HG03139 (cell line): Measurements from ENCODE around the gene HEPACAM.

Experiments
- ATAC-seq: cut with Tn5 transposase; IDR thresholded peaks from one replicate; pipeline ENCODE4 v1.9.1; 2021; ENCODE audit not compliant: unreplicated experiment

HEPACAM gene

DNA sequence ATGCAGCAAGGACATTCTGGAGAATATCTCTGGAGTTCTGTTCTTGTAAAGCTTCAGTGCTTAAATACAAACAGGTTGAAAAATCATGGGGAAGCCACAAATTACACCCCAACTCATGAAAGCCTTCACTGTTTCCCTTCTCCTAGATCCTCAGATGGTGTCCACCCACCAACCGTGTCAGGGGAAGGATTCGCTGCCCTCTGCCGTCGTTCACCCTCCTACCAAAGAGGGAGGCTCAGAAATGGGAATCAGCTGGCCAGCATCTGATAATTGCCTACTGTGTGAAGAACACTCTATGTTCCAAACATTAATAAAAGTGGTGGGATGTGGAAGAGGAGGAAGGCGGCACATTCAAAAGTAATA is 7.4 kb upstream of the HEPACAM start:
- no peak for ATAC-seq

DNA sequence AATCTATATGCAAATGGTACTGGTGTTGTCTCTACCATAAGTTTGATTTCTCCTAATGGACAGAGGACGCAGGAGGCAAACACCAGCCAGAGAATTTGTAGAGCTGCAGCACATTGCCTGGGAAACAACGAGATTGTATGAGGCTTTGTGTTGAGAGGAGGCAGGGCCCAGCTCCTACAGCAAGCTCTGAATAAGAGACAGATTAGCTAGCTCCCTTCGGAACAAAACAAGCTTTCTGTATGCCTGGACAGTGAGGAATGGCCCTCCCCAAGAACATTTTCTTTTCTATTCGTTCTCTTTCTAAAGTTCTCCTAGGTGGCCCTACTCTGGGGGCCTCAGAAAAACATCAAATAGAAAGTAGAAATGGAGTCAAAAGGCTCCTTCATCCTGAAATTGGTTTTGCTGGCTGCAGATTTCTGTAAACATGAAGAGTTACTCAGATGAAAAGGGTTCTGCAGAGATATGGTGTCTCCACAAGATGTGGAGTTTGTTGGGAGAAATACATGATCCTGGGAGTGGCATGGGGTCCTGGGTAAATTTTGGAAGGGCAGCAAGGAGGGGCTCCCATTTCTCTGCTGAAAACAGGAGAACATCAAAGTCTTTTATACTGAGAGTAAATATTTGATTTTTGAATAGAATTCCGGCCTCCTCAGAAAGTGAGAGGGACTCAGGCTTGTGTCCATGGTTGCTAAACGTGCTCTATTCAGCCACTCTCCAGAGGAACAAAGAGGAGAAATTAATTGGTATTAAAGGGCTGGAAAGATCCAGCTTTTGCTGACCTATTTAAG is 6.8 kb upstream of the HEPACAM start:
- ATAC-seq: no peak

DNA sequence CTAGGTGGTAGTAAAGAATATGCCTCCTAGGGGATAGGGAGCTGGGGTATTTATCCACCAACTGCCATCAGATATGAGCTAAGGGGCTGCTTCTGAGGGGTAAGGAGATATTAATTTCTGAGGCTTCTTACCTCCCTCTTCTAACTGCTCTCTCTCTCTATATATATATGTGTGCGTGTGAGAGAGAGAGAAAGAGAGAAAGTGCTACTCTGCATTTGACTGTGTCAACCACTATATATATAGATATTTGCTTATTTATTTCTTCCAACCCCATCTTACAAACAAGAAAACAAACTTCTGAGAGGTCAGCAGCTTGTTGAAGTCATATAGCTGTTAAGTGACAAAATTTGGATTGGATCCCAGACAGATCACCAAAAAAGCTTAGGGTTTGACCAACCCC is 5.9 kb upstream of the HEPACAM start:
- ATAC-seq: no peak

DNA sequence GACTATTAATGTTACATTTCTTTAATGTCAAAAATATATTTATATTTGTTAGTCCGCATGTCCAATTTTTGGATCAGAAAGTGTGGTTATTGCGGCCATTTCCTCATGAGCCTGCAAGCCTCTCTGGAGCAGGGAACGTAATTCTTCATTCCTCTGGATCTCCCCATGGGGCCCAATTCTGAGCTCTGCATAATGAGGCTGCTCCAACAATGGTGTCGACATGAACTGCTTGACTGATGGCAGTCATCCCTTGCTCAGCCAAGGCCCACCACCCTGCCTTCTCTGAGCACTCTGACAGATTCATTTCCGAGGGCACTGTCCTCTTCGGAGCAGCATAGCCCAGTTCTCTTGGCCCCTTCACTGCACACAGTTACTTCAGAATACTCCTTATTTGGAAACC is 3.1 kb upstream of the HEPACAM start:
- no peak for ATAC-seq

DNA sequence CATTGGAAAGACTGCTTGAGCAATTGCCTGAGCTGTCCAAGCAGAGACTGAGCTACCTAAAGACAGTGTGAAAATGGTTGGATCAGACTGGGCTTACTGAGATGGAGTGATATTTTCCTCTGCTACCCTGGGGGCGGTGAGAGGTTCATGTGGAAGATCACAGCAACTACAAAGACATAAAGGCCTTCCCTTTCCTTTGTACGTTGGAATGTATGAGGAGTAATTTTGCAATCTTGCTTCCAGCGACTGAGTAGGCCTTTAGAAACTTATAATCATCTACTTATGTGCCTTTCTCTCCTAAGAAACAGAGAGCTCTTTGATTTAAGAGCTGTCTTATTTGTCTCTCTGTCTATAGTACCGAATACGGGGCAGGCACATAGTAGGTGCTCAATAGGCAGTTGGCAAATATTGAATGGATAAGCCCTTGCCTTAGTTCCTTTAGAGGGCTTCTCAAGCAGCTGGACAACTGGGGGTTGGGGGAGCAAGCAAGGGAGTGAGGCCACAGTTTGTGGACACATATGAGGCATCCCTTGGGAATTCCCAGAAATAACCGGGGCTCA is 2.4 kb upstream of the HEPACAM start:
- ATAC-seq: no peak

DNA sequence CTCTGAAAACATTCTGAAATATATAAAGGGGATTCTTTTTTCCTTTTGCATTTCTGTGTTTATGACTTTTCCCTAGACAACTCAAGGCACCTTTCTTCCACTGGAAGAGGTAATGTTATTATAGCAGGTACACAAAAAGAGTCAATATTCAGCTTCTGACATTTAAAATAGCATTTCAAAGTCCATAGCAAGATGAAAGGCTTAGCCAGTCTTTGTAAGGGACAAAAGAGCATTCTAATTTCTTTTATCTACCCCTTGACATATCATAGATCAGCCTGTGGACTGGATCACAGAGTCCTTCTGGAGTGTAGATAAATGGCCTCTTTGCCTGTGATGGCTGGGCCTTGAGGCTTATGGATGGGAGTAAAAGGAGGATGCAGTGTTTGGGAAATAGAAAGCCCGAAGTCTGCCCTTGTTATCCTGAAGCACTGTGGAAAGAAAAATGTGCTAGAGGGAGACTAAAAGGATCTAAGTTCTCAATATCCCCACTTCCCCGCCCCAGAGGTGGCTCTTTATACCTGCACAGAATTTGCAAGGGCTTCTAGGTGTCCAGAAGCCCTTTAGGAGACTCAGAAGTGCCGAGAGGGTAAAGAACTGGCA is 1.6 kb upstream of the HEPACAM start:
- ATAC-seq: no peak

DNA sequence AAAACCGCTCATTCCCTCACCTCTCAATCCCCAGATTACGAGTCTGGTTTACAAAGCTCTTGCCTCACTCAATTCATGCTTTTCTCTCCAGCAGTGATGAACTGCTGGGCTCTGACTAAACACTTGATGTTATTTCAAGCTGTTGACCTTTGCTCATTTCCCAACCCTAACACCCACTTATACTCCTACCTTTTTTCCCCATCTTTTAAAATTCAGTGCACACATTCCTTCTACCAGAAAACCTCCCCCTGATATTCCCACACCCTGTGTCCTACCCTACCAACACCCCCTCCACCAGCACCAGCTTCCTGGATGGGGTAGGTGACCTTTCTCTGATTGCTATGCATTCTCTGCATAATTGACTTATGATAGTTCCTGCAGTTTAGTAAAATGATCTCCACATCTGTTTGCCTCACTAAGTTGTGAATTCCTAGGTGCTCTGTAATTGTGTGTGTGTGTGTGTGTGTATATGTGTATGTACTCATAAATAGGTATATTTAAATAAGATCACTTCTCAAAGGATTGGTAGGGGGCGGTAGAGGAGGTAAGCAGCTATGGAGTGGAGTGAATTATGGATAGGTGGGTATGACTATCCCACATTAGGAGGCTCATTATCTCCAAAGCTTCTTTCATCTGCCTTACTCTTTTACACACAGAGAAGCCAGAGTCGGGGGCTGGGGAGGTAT is 842 bp downstream of the HEPACAM start:
- no peak for ATAC-seq

DNA sequence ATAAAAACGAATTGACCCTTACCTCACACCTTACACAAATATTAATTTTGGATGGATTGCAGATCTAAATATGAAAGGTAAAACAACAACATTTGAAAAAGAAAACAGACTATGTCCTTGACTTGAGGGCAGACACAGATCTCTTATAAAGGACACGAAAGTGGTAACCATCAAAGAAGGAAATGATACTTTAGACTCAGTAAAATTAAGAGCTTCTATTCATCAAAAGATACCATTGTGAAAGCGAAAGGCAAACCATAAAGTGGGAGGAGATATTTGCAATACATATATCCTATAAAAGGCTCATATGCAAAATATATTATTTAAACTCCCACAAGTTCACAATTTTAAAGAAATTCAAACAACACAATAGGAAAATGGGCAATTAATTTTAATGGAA is 5.0 kb downstream of the HEPACAM start:
- no peak for ATAC-seq

DNA sequence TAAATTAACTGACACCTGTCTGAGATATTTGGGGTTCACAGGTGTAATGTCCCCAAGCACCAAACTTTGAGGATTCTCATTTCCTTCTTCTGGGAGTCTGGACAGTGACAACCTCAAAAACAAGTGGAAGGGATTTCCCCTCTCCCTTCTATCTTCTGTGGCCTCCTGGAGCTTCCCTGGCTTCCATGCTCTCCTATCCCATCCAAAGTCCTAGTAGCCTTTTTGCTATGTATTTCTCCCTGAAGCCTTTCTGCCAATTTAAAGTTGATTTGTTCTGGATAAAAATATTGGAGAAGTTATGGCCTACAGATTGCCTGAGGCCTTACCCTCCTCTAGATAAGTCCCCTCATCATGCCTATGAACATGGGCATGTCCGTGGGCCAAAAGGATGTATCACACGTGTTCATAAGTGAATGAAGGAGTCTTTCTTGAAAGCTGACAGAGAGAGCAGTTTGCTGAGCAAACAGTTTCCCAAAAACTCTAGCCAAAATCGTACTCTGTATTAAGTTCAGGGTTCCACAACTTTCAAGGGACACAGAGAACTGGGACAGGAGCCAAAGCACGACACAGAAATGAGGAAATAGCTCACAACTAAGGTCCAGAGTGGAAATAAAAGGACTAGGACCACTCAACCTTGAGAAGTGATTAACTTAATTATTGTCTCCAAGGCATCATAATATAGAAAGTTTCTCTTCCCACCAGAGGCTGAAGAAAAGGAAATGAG is 6.7 kb downstream of the HEPACAM start:
- no peak for ATAC-seq

DNA sequence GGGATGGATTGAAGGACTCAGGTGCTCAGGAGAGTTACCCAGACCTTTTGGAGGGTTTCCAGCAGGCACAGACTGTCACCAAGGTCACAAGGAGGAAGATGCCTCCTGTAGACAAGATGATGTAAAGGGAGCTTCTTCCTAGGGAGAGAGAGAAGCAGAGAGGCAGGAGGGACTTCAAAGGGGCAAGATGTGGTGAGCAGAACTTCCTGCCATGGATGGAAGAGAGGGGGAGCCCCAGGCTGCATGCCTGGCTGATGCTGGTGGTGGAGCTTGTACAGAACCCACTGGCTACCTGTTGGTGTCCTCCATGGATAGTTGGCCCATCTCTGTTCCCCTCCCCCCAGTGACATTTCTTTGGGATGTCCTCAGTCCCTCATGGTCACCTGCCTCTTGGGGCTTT is 12.6 kb downstream of the HEPACAM start:
- no peak for ATAC-seq

DNA sequence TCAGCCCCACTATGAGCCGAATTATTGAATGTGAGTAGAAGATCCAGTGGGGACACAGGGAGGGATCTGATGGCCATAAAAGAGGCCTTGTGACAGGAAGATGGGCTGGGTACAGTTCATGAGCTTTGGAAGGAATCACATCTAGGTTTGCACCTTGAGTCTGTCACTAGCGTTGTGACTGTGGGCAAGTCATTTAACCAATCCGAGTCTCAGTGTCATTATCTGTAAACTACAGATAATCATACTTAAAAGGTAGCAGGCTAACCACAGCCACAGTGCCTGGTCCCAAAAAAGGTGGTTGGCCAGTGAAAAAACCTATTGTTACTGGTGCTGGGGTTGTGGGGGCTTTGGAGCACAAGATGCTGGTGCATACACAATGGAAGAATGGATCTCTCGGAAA is 13.0 kb downstream of the HEPACAM start:
- no peak for ATAC-seq

DNA sequence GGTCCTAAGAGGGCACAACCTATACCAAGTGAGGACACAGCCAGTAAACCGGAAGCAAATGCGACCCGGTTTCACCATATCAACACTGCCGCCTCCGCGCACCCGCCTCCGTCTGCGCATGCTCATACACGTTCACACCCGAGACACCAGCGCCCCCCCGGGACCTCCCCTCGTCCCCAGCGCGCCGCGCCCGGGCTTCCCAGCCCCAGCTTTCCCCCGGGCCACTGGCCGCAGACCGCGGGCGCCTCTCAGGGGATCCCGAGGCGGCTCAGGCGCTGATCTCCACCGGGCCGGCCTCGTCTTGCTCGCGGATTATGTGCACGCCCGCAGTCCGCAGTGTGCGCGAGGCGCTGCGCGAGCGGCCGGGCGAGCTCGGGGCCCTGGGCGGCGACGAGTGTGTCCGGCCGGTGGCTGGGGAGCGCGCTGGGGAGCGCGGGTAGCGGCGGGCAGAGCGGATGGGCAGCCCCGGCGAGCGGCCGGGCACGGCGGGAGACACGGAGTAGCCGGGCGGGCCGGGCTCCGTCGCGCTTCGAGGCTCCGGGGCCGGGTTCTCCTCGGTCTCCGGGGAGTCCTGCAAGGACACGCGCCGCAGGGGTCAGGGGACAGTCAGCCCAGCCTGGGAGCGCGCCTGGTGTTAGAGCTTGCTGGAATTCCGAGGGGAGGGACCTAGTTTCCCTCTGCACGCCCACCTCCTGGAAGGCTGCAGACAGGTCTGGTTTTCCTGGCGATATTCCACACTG is 14.8 kb downstream of the HEPACAM start:
- ATAC-seq: peak; percentile 58

DNA sequence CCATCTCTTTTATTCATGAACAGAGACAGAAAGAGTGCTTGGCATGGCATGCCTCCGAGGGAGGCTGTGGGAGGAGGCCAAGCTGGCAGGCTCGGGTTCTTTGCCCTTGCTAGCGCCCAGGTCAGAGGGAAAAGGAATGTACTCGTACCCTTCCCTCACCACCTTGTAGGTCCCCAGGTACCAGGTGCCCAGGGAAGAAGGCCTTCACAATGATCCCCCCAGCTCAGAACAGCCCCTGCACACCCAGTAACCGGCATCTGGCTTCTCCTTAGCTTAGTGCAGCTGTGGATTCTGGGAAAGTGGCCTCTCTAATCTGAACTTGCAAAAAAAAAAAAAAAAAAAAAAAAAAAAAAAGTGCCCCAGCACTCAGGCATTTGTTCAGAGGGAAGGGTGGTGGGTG is 15.5 kb downstream of the HEPACAM start:
- ATAC-seq: no peak

DNA sequence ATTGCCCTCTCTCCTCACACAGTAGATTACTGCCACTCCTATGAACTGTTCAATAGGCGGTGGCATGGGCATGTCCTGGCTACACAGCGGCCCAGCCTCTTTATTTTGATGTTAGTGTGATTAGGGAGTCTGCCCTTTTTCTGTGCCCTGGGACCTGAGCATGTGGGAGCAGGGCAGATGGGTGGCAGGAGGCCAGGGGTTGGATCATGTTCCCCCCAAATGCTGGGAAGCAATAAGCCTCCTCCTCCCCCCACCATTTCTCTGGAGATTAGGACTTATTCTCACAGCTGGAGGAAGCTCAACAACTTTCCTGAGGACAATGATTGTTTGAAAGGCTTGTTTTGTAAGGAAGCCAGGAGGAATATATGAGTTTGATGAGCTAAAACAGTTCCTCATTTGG is 15.9 kb downstream of the HEPACAM start:
- ATAC-seq: no peak

DNA sequence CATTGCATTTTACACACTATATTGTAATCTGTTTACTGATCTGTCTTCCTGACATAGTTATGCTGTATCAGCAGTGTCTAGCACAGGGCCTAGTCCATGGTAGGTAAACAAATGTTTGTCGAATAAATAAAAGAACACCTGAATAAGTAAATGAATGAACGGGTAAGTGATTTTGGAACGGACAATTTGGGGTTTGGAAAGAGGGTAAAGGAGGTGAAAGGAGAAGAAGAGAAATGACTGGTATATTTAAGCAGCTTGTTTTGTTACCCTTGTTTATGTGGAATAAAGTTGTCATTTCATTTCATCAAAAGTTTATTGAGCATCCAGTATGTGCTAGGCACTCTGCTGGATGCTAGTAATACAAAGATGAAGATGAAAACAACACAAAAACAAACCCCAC is 16.9 kb downstream of the HEPACAM start, which contains the start of gene HEPN1:
Gene HEPN1 (plus strand): TSS at position 301 of the 400 bp plus-strand sequence.
- ATAC-seq: no peak

DNA sequence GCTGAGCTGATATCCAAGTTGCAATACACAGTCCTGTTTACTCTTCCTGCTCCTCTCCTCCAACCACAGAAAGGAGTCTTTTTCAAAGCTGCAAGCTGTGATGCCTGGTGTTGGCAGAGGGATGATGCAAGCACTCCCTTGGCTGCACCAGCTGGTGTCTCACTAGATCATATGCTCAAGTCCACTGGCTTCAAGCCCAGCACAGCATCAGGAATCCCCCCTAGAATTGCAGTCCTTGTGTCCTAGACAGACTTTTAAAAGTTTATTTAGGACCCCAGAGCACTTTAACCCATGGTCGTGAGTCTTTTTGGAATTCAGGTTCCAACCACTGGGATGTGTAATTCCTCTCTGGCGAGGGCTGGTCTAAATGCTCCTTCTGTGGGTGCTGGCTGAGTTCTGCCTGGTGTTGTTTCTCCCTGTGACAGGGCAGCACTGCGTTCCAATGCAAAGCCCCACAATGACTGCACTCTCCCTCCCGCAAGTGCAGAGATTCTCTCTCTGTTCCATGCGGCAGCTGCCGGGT is 18.7 kb downstream of the HEPACAM start:
- no peak for ATAC-seq

DNA sequence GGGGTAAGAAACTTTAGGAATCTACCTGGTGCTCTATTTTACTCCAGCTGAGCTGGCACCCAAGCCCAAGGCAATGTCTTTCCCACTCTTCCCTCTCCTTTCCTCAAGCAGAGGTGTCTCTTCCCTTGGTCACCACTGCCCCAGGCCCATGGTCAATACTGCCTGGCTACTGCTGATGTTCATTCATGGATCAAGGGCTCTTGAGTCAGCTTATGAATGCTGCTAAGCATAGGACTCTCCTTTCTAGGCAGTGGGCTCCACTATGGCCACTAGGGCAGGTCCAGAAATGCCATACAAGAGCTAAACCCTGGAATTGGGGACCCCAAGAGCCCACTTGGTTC is 19.5 kb downstream of the HEPACAM start:
- ATAC-seq: no peak

DNA sequence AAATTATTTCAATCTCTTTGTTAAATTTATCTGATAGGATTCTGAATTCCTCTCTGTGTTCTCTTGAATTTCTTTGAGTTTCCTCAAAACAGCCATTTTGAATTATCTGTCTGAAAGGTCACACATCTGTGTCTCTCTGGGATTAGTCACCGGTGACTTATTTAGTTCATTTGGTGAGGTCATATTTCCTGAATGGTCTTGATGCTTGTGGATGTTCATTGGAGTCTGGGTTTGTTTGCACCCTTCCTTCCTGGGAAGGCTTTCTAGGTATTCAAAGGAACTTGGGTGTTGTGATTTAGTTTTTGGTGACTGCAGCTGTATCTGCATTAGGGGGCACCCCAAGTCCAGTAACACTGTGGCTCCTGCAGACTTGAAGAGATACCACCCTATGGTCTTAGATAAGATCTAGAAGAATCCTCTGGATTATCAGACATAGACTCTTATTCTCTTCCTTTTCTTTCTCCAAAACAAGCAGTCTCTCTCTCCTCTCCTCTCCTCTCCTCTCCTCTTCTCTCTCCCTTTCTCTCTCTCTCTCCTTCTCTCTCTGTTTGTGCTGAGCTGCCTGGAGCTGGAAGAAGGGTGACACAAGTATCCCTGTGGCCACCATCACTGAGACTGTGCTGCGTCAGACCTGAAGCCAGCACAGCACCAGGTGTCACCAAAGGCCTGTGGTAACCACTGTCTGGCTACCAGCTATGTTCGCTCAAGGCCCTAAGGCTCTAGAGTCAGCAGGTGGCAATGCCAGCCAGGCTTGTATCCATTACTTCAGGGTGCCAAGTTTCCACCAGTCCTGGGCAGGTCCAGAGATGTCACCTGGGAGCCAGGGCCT is 20.1 kb downstream of the HEPACAM start:
- ATAC-seq: no peak

DNA sequence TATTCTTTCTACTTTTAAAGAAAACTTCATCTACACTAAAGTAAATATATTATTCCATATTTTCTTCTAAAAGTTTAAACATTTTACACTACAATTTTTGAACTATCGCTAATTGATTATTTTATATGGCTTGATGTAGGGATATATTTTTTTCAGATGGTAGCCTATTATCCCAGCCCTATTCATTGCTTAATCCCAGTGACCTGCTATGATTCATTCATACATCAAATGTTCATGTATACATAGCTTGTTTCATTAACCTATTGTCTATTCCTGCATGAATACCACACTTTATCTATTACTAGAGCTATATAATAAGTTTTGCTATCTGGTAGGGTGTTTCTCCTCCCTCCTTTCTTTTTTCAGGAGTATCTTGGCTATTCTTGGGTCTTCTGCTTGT is 33.2 kb downstream of the HEPACAM start:
- ATAC-seq: no peak

DNA sequence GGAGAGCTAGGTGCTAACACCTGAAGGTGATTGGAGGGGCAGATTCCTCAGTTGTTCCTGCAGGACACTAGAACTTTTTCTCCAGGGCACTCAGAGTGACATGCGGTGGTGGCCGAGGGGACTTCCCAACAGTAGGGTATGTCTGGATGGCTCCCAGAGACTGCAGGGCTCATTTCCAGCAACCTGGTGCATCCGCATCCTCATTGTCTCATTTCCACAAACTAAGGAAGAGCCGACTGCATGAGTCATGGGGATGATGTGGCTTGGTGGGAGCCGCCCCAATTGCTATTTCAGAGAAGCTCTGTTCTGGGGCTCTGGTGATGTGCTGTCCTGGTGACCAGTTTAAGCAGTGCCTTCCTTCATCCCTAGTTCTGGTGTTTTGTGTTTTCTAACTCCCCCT is 35.4 kb downstream of the HEPACAM start:
- ATAC-seq: no peak
